Neural cell (in vitro differentiated cells): ENCODE data around the gene GARIN3.

Experiments
- CTCF ChIP-seq: fragments of 450-650 bp; IDR thresholded peaks from 2 replicates; pipeline ENCODE4 v1.5.1; 2014; ENCODE audit warnings: antibody characterized with exemption, mild to moderate bottlenecking, moderate library complexity; ENCODE audit not compliant: poor library complexity, severe bottlenecking
- EP300 ChIP-seq: fragments of 450-650 bp; conservative IDR thresholded peaks from 2 replicates; pipeline ENCODE4 v1.6.1; 2014; ENCODE audit warnings: antibody characterized with exemption, mild to moderate bottlenecking, moderate library complexity; ENCODE audit not compliant: poor library complexity, severe bottlenecking
- EZH2 ChIP-seq: fragments of 200-600, 300-800 bp; shearing (Covaris generic), sonication (generic); IDR thresholded peaks from 2 replicates; pipeline ENCODE4 v1.6.1; 2014; ENCODE audit warnings: antibody characterized with exemption, low read length, borderline replicate concordance, mild to moderate bottlenecking; ENCODE audit not compliant: insufficient read depth, poor library complexity, severe bottlenecking
- POLR2AphosphoS5 ChIP-seq: IDR thresholded peaks from 2 replicates; pipeline ENCODE4 v1.6.1; 2012
- RAD21 ChIP-seq: fragments of 450-650 bp; conservative IDR thresholded peaks from 2 replicates; pipeline ENCODE4 v1.6.1; 2014; ENCODE audit warnings: antibody characterized with exemption, mild to moderate bottlenecking, moderate library complexity
- TAF1 ChIP-seq: IDR thresholded peaks from 2 replicates; pipeline ENCODE4 v1.6.1; 2012; ENCODE audit warnings: low read depth
- TF ChIP-seq, protein P1 (sequence below): IDR thresholded peaks from 2 replicates; pipeline ENCODE4 v1.6.1; 2012; ENCODE audit warnings: borderline replicate concordance

DNA sequence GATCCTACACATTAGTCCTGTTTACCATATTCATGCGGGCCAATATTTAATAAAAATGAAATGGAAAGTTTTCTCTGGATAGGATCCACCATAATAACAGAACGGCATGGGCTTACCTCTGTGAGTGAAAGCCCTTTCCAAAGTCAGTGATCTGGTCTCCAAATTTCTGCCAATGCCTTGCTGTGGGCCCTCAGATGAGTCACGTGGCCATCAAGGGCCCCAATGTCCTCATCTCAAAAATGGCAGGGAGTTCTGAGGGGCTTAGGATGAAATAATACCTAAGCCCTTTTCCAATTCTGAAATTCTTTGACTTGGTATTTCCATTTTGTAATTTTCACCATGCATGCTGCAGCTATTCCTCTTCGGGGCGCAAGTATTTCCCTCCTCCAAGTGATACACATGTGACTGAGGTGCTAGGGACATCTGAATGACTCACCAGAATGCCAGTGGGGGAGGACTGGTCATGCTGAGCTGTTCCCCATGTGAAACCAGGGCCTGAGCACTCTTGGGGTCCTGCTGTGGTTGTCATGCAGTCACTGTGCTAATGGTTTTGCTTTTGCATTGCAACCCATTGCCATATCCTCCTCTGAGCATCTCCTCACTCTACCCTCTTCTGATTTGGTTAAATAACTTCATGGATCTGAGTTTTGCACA, 49.6 kb upstream of the GARIN3 start:
- TF ChIP-seq EP300 (no peak), CTCF (no peak), RAD21 (no peak), POLR2AphosphoS5 (no peak), EZH2 (no peak), TAF1 (no peak)
- TF ChIP-seq, protein P1, sequence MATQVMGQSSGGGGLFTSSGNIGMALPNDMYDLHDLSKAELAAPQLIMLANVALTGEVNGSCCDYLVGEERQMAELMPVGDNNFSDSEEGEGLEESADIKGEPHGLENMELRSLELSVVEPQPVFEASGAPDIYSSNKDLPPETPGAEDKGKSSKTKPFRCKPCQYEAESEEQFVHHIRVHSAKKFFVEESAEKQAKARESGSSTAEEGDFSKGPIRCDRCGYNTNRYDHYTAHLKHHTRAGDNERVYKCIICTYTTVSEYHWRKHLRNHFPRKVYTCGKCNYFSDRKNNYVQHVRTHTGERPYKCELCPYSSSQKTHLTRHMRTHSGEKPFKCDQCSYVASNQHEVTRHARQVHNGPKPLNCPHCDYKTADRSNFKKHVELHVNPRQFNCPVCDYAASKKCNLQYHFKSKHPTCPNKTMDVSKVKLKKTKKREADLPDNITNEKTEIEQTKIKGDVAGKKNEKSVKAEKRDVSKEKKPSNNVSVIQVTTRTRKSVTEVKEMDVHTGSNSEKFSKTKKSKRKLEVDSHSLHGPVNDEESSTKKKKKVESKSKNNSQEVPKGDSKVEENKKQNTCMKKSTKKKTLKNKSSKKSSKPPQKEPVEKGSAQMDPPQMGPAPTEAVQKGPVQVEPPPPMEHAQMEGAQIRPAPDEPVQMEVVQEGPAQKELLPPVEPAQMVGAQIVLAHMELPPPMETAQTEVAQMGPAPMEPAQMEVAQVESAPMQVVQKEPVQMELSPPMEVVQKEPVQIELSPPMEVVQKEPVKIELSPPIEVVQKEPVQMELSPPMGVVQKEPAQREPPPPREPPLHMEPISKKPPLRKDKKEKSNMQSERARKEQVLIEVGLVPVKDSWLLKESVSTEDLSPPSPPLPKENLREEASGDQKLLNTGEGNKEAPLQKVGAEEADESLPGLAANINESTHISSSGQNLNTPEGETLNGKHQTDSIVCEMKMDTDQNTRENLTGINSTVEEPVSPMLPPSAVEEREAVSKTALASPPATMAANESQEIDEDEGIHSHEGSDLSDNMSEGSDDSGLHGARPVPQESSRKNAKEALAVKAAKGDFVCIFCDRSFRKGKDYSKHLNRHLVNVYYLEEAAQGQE: no peak
